Body of pancreas (tissue), 4 donors: Measurements from ENCODE around the gene OGFOD3. TPM values are rescaled to one million over a fixed set of nuclear protein-coding genes. Genes with fewer than 3 reads are reported as not detected.

Source experiments
- ATAC-seq: fragments of 150-250 bp; one replicate; pipeline ENCODE4 v1.9.1; 2016
- DNase-seq, 4 donors: peaks; one replicate each; pipeline ENCODE4 v3.0.0-alpha.2; 2019
- H3K27ac ChIP-seq, 4 donors: fragments of 200-600 bp; sonication (generic); 1 replicate in 3 of 4; 2 replicates in 1 of 4; pipeline versions ENCODE4 v1.5.1 to v1.6.1; 2016 to 2019; ENCODE audit warnings: mild to moderate bottlenecking in 1 of 4, mixed read lengths in 1 of 4, moderate library complexity in 1 of 4
- H3K27me3 ChIP-seq, 2 donors: fragments of 200-600 bp; sonication (generic); one replicate each; pipeline ENCODE4 v1.6.0; 2016; ENCODE audit warnings: mild to moderate bottlenecking in 1 of 2
- H3K36me3 ChIP-seq, 2 donors: fragments of 200-600 bp; sonication (generic); replicated peaks in 1 of 2; 2 replicates each; pipeline ENCODE4 v1.5.1; 2016; ENCODE audit warnings: low read depth in 2 of 2; ENCODE audit not compliant: insufficient read depth in 1 of 2
- H3K4me1 ChIP-seq: fragments of 200-600 bp; sonication (generic); one replicate; pipeline ENCODE4 v1.6.0; 2016
- H3K4me3 ChIP-seq, 2 donors: fragments of 200-600 bp; sonication (generic); 1 replicate in 1 of 2; 2 replicates in 1 of 2; pipeline ENCODE4 v1.5.1; 2016 to 2019
- H3K9me3 ChIP-seq, 3 donors: fragments of 200-600 bp; sonication (generic); 1 replicate in 2 of 3; 2 replicates in 1 of 3; pipeline ENCODE4 v1.5.1; 2016
- CTCF ChIP-seq, 7 experiments: fragments of 450-650 bp in 4 of 7; fragments of 200-600 bp in 3 of 7; sonication (generic) in 3 of 7; IDR thresholded peaks; one replicate each; pipeline ENCODE4 v1.5.1; 2016 to 2019; ENCODE audit warnings: antibody characterized with exemption in 7 of 7
- POLR2A ChIP-seq, 3 donors: fragments of 450-650 bp; IDR thresholded peaks; one replicate each; pipeline ENCODE4 v1.6.1; 2016; ENCODE audit warnings: antibody characterized with exemption in 3 of 3, mild to moderate bottlenecking in 2 of 3
- WGBS, 2 donors: methylation state at CpG; one replicate each; pipeline ENCODE4 v1.1.5; 2017; 5-methylcytosine and 5-hydroxymethylcytosine counted together
- intact Hi-C: fragments of 100-400 bp; cut with DNase I; formaldehyde crosslinking; loops from one replicate; pipeline ENCODE4 v1.15.1; 2023
- total RNA-seq, 2 donors: library from RNA; depleted of rRNA; stranded (reverse); fragments of >200 nt; gene quantifications; one replicate each; pipeline ENCODE4 v1.1.0, GENCODE V29; 2016

Gene OGFOD3
- total RNA-seq, 2 donors from 2014 or later = 16.8 to 40.0 TPM

- TF ChIP-seq CTCF (IDR thresholded peaks at IDR 0.05) (no peak), POLR2A (IDR thresholded peaks at IDR 0.05) (no peak)
- Histone ChIP-seq H3K4me1 (peaks cover 16% of the 10 kb centered on the region), H3K27ac (no peak overlapping the region), H3K4me3 (no peak overlapping the region), H3K27me3 (no peaks in the 10 kb centered on the region), H3K36me3 (peaks cover 0 to 2% of the 10 kb centered on the region in 2 donors), H3K9me3 (no peaks in the 10 kb centered on the region)
- 93 to 95% methylated on average over 9 to 28 of the region's 34 CpGs for WGBS, 2 donors
- DNase-seq = no peak
- intact Hi-C loops = no loop called here
- ATAC-seq = no peak
Observed at GRCh38 chr17:82390015-82390859, 28.1 kb downstream of the OGFOD3 start.

- DNase-seq = no peak
- peaks cover 24% of the 10 kb centered on the region for H3K4me1 ChIP-seq
- no peaks in the 10 kb centered on the region for H3K27me3 ChIP-seq
- no peak overlapping the region for H3K4me3 ChIP-seq
- no peak overlapping the region for H3K27ac ChIP-seq
- H3K36me3 ChIP-seq = peaks cover 0 to 2% of the 10 kb centered on the region in 2 donors
- ATAC-seq = no peak
- H3K9me3 ChIP-seq = no peaks in the 10 kb centered on the region
- intact Hi-C loops = no loop called here
- TF ChIP-seq CTCF (IDR thresholded peaks at IDR 0.05) (no peak), POLR2A (IDR thresholded peaks at IDR 0.05) (no peak)
- 89 to 94% methylated on average over 10 of the region's 10 CpGs for WGBS, 2 donors
Observed at GRCh38 chr17:82389379-82389778, 29.0 kb downstream of the OGFOD3 start.

GRCh38 chr17:82388922-82389283 is 29.5 kb downstream of the OGFOD3 start:
- intact Hi-C loops = no loop called here
- no peaks in the 10 kb centered on the region for H3K9me3 ChIP-seq
- DNase-seq (no peak), ATAC-seq (no peak)
- TF ChIP-seq POLR2A (IDR thresholded peaks at IDR 0.05) (no peak), CTCF (IDR thresholded peaks at IDR 0.05) (no peak)
- peaks cover 0 to 2% of the 10 kb centered on the region in 2 donors for H3K36me3 ChIP-seq
- WGBS, 2 donors = 84 to 92% methylated on average over 20 to 21 of the region's 21 CpGs
- no peak overlapping the region for H3K27ac ChIP-seq
- H3K4me1 ChIP-seq = peaks cover 29% of the 10 kb centered on the region
- no peak overlapping the region for H3K4me3 ChIP-seq
- no peaks in the 10 kb centered on the region for H3K27me3 ChIP-seq

GRCh38 chr17:82388223-82388921 is 30.0 kb downstream of the OGFOD3 start:
- Histone ChIP-seq H3K4me1 (peaks cover 34% of the 10 kb centered on the region), H3K4me3 (no peak overlapping the region), H3K36me3 (peaks cover 0 to 2% of the 10 kb centered on the region in 2 donors), H3K27me3 (no peaks in the 10 kb centered on the region), H3K27ac (no peak overlapping the region), H3K9me3 (no peaks in the 10 kb centered on the region)
- DNase-seq = peak; percentile 72 to 88 (median 78)
- intact Hi-C loops = no loop called here
- peak in 2 of 7 experiments; percentile 17 to 22 for TF ChIP-seq CTCF (IDR thresholded peaks at IDR 0.05)
- no peak for TF ChIP-seq POLR2A (IDR thresholded peaks at IDR 0.05)
- ATAC-seq = peak; percentile 9
- whole genome bisulfite sequencing, 2 donors = 57 to 80% methylated on average over 20 to 33 of the region's 34 CpGs
